ENCODE data around the gene CD99. TPM values are rescaled to one million over a fixed set of nuclear protein-coding genes. Genes with fewer than 3 reads are reported as not detected.
"Not testable (repeated sequence)": the region's sequence is repeated elsewhere in the genome, so short reads cannot be mapped to it uniquely, and the experiment has no call there.

CD99 gene
- polyA plus RNA-seq, 1 of the 3 experiments (the other 2 are of a cell fraction), result 346 TPM

- Histone ChIP-seq H3K27ac (ENCODE audit: low read depth in 2 of 2, low read length in 1 of 2) (no peak overlapping the region), H3K27me3 (ENCODE audit: insufficient read depth) (peaks cover 5% of the 10 kb centered on the region; the same call in 1 of the 2 replicates), H3K79me2 (ENCODE audit: insufficient read depth) (no peaks in the 10 kb centered on the region), H3K4me1 (ENCODE audit: control insufficient read depth in 1 of 2, insufficient read depth in 2 of 2, low read depth in 1 of 2, low read length in 1 of 2) (no peaks in the 10 kb centered on the region; a peak in 1 of 4 replicates), H3F3A (replicated peaks; ENCODE audit: insufficient read depth) (no peaks in the 10 kb centered on the region), H2AFZ (ENCODE audit: low read depth) (no peak overlapping the region), H3K9ac (no peak overlapping the region), H4K20me1 (ENCODE audit: insufficient read depth) (no peaks in the 10 kb centered on the region), H3K9me2 (no peaks in the 10 kb centered on the region), H3K4me3 (ENCODE audit: low read depth in 2 of 2, low read length in 1 of 2) (no peak overlapping the region), H3K36me3 (replicated peaks in 1 of 2; ENCODE audit: control insufficient read depth in 1 of 2, insufficient read depth in 2 of 2, low read length in 1 of 2) (no peaks in the 10 kb centered on the region), H3K4me2 (no peak overlapping the region; the same call in 1 of the 2 replicates), H3K9me3 (no peaks in the 10 kb centered on the region)
- 42% methylated on average over 15 of the region's 25 CpGs for WGBS (ENCODE audit: low lambda C conversion rate)
- TF ChIP-seq FOSL2 (IDR thresholded peaks at IDR 0.05; ENCODE audit: borderline replicate concordance, low read depth) (no peak), FOXJ3 (CRISPR knock-in tag; IDR thresholded peaks at IDR 0.05) (no peak), TAF1 (IDR thresholded peaks at IDR 0.05; ENCODE audit: borderline replicate concordance, low read depth, low read length) (no peak), GATA2 (CRISPR knock-in tag; IDR thresholded peaks at IDR 0.05) (no peak), RXRA (IDR thresholded peaks at IDR 0.05; ENCODE audit: borderline replicate concordance, low read depth) (no peak), MAX (IDR thresholded peaks at IDR 0.05; ENCODE audit: low read depth) (0 out of 2 replicates have a peak, but pooled peaks have one; percentile 25), ELF1 (IDR thresholded peaks at IDR 0.05) (no peak), GABPA (IDR thresholded peaks at IDR 0.05; ENCODE audit: low read depth) (no peak), SMC3 (IDR thresholded peaks at IDR 0.05; ENCODE audit: low read depth, low read length) (no peak), RFX5 (IDR thresholded peaks at IDR 0.05; ENCODE audit: low read length) (no peak), CHD2 (IDR thresholded peaks at IDR 0.05; ENCODE audit: low read length, partially characterized antibody) (no peak), TCF12 (IDR thresholded peaks at IDR 0.05) (peak; percentile 22; the same call in 1 of the 2 replicates)
- POLR2A ChIA-PET, result no interaction called here
- DNase-seq, result no peak
- CTCF ChIA-PET, result no interaction called here
Measured at GRCh38 chrX:2767631-2768455, 76.7 kb downstream of the CD99 start.

- H3K27ac ChIP-seq (ENCODE audit: low read depth in 2 of 2, low read length in 1 of 2), result no peak overlapping the region
- H3K4me1 ChIP-seq (ENCODE audit: control insufficient read depth in 1 of 2, insufficient read depth in 2 of 2, low read depth in 1 of 2, low read length in 1 of 2), result no peaks in the 10 kb centered on the region; a peak in 1 of 4 replicates
- POLR2A ChIA-PET, result no interaction called here
- no peak overlapping the region for H3K4me2 ChIP-seq
- no peaks in the 10 kb centered on the region for H4K20me1 ChIP-seq (ENCODE audit: insufficient read depth)
- H3K36me3 ChIP-seq (replicated peaks in 1 of 2; ENCODE audit: control insufficient read depth in 1 of 2, insufficient read depth in 2 of 2, low read length in 1 of 2), result no peaks in the 10 kb centered on the region
- CTCF ChIA-PET, result no interaction called here
- H3K79me2 ChIP-seq (ENCODE audit: insufficient read depth), result no peaks in the 10 kb centered on the region
- H3K9me3 ChIP-seq, result no peaks in the 10 kb centered on the region
- H2AFZ ChIP-seq (ENCODE audit: low read depth), result no peak overlapping the region
- no peaks in the 10 kb centered on the region for H3F3A ChIP-seq (replicated peaks; ENCODE audit: insufficient read depth)
- H3K27me3 ChIP-seq (ENCODE audit: insufficient read depth), result peaks cover 5% of the 10 kb centered on the region; the same call in 1 of the 2 replicates
- 20% methylated on average over 1 of the region's 1 CpG for WGBS (ENCODE audit: low lambda C conversion rate)
- no peaks in the 10 kb centered on the region for H3K9me2 ChIP-seq
- H3K9ac ChIP-seq, result no peak overlapping the region
- TF ChIP-seq PBX3 (IDR thresholded peaks at IDR 0.05) (no peak), GATA2 (CRISPR knock-in tag; IDR thresholded peaks at IDR 0.05) (no peak), YY1 (IDR thresholded peaks at IDR 0.05; ENCODE audit: low read depth) (no peak), RFX5 (IDR thresholded peaks at IDR 0.05; ENCODE audit: low read length) (no peak), FOXJ3 (CRISPR knock-in tag; IDR thresholded peaks at IDR 0.05) (no peak), ELF1 (IDR thresholded peaks at IDR 0.05) (no peak), FOSL2 (IDR thresholded peaks at IDR 0.05; ENCODE audit: borderline replicate concordance, low read depth) (no peak), MAX (IDR thresholded peaks at IDR 0.05; ENCODE audit: low read depth) (no peak), SIN3A (IDR thresholded peaks at IDR 0.05; ENCODE audit: borderline replicate concordance, low read depth, low read length) (no peak)
- DNase-seq, result no peak
- H3K4me3 ChIP-seq (ENCODE audit: low read depth in 2 of 2, low read length in 1 of 2), result no peak overlapping the region
Measured at GRCh38 chrX:2769615-2770014, 78.5 kb downstream of the CD99 start.

GRCh38 chrX:2773166-2774055, 82.3 kb downstream of the CD99 start:
- not testable (repeated sequence) for H3K4me3 ChIP-seq (ENCODE audit: low read depth in 2 of 2, low read length in 1 of 2); H3K9ac ChIP-seq

More at GRCh38 chrX:2773166-2774055, 82.3 kb downstream of the CD99 start:
- H4K20me1 ChIP-seq (ENCODE audit: insufficient read depth); POLR2A ChIA-PET; H3F3A ChIP-seq (replicated peaks; ENCODE audit: insufficient read depth); H3K27ac ChIP-seq (ENCODE audit: low read depth in 2 of 2, low read length in 1 of 2); H3K4me1 ChIP-seq (ENCODE audit: control insufficient read depth in 1 of 2, insufficient read depth in 2 of 2, low read depth in 1 of 2, low read length in 1 of 2); H3K36me3 ChIP-seq (replicated peaks in 1 of 2; ENCODE audit: control insufficient read depth in 1 of 2, insufficient read depth in 2 of 2, low read length in 1 of 2); H3K9me3 ChIP-seq; H3K79me2 ChIP-seq (ENCODE audit: insufficient read depth); H3K9me2 ChIP-seq; DNase-seq; H2AFZ ChIP-seq (ENCODE audit: low read depth); H3K4me2 ChIP-seq; H3K27me3 ChIP-seq (ENCODE audit: insufficient read depth); CTCF ChIA-PET: not testable (repeated sequence)
- 30% methylated on average over 10 of the region's 10 CpGs for WGBS (ENCODE audit: low lambda C conversion rate)
